Adrenal gland (tissue), 5 donors: Measurements from ENCODE around the gene HLCS.

Experiments used
- CTCF ChIP-seq, 6 experiments: fragments of 450-650 bp in 4 of 6; fragments of 200-600 bp in 2 of 6; sonication (generic) in 1 of 6; IDR thresholded peaks; 1 replicate in 5 of 6; 2 replicates in 1 of 6; pipeline versions ENCODE4 v1.5.1 to v1.8.0; 2016 to 2021; ENCODE audit warnings: antibody characterized with exemption in 6 of 6, mild to moderate bottlenecking in 2 of 6, moderate library complexity in 1 of 6
- POLR2A ChIP-seq, 2 donors: fragments of 450-650 bp; IDR thresholded peaks; one replicate each; pipeline ENCODE4 v1.6.1; 2017; ENCODE audit warnings: antibody characterized with exemption in 2 of 2, mild to moderate bottlenecking in 2 of 2, moderate library complexity in 1 of 2
- donor health status: DM: no; HTN: no; CAD: no.

GRCh38 chr21:36916718-36917117 lies 49.8 kb downstream of the HLCS start:
- TF ChIP-seq CTCF (IDR thresholded peaks at IDR 0.05) (no peak), POLR2A (IDR thresholded peaks at IDR 0.05) (no peak)
